IPS-20b (cell line): ENCODE measurements around the gene GTSE1.
A peak's percentile ranks its signal among the peaks of the same experiment; 100 is the strongest.

Experiments used
- H3K27ac ChIP-seq: one replicate; pipeline ENCODE4 v1.5.1; 2013; ENCODE audit warnings: low read length
- H3K27me3 ChIP-seq: 2 replicates; pipeline ENCODE4 v1.6.1; 2013; ENCODE audit warnings: mild to moderate bottlenecking, low read length, inconsistent platforms; ENCODE audit not compliant: insufficient read depth
- H3K36me3 ChIP-seq: 2 replicates; pipeline ENCODE4 v1.6.1; 2013; ENCODE audit warnings: low read depth, mild to moderate bottlenecking, inconsistent platforms, low read length, moderate library complexity; ENCODE audit not compliant: insufficient read depth
- H3K4me1 ChIP-seq: 2 replicates; pipeline ENCODE4 v1.6.1; 2013; ENCODE audit warnings: mild to moderate bottlenecking, control low read depth, inconsistent platforms, low read length, moderate library complexity; ENCODE audit not compliant: insufficient read depth
- H3K4me3 ChIP-seq: 2 replicates; pipeline ENCODE4 v1.5.1; 2013; ENCODE audit warnings: mild to moderate bottlenecking, low read length, inconsistent platforms
- H3K9ac ChIP-seq: 2 replicates; pipeline ENCODE4 v1.6.1; 2013; ENCODE audit warnings: low read depth, mild to moderate bottlenecking, inconsistent platforms, low read length, moderate library complexity
- H3K9me3 ChIP-seq: 2 replicates; pipeline ENCODE4 v1.6.1; 2013; ENCODE audit warnings: mild to moderate bottlenecking, low read depth, low read length, inconsistent platforms; ENCODE audit not compliant: insufficient read depth

Gene GTSE1

GRCh38 chr22:46290121-46290842 is 6.4 kb upstream of the GTSE1 start:
- no peaks in the 10 kb centered on the region for H3K4me1 ChIP-seq
- no peaks in the 10 kb centered on the region for H3K27me3 ChIP-seq
- no peak overlapping the region for H3K4me3 ChIP-seq
- H3K9me3 ChIP-seq: no peaks in the 10 kb centered on the region
- no peak overlapping the region for H3K27ac ChIP-seq
- H3K36me3 ChIP-seq: peaks cover 18% of the 10 kb centered on the region; the same call in 1 of the 2 replicates
- H3K9ac ChIP-seq: no peak overlapping the region

DNA sequence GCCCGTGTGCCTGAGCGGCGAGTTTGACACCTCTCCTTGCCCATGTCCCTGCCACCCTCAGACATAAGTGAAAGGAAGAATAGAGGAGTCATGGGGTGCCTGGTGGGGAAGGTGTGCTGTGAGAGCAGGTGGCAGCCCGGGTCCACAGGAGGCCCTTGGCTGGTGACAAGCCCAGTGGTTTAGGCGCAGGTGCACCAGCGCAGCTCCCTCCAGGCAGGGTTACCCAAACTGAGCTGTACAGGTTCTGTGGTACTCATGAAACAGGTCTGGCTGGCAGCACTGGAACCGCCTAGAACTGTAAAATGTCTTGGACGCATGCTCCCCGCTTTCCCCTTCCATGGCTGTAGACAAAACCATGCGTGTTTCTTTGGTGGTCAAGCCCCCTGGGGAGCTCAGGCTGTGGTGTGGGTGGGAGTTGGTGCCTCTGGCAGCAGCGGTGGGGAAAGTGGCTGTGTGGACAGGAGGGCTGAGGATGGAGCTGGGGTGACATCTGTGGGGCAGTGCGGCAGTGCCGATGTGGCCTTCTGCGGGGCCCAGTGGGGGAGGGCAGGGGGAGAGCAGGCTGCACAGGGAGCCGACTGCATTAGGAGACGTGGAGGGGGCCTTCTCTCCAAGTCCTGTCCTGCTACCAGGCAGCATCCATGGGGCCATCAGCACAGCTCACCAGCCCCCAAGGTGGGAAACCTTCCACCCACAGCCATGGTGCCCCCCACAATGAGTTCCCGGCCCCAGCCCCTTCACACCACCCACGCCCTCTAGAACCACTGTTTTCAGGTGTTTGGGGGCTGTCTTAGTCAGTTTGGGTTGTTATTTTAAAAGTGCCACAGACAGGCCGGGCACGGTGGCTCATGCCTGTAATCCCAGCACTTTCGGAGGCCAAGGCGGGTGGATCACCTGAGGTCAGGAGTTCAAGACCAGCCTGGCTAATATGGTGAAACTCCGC is 5.6 kb upstream of the GTSE1 start:
- H3K4me3 ChIP-seq: no peak overlapping the region
- peaks cover 12% of the 10 kb centered on the region; the same call in 1 of the 2 replicates for H3K36me3 ChIP-seq
- H3K27ac ChIP-seq: no peak overlapping the region
- peaks cover 3% of the 10 kb centered on the region; the same call in 1 of the 2 replicates for H3K4me1 ChIP-seq
- no peak overlapping the region for H3K9ac ChIP-seq
- H3K9me3 ChIP-seq: no peaks in the 10 kb centered on the region
- H3K27me3 ChIP-seq: no peaks in the 10 kb centered on the region

GRCh38 chr22:46292173-46292572 is 4.5 kb upstream of the GTSE1 start:
- H3K36me3 ChIP-seq: peaks cover 12% of the 10 kb centered on the region; the same call in 1 of the 2 replicates

GRCh38 chr22:46292732-46293131 is 3.9 kb upstream of the GTSE1 start:
- H3K27me3 ChIP-seq: no peaks in the 10 kb centered on the region
- H3K9ac ChIP-seq: no peak overlapping the region
- peaks cover 3% of the 10 kb centered on the region; the same call in 1 of the 2 replicates for H3K4me1 ChIP-seq
- H3K4me3 ChIP-seq: no peak overlapping the region
- no peak overlapping the region for H3K27ac ChIP-seq
- H3K9me3 ChIP-seq: no peaks in the 10 kb centered on the region
- peaks cover 12% of the 10 kb centered on the region; the same call in 1 of the 2 replicates for H3K36me3 ChIP-seq

More at GRCh38 chr22:46292173-46292572, 4.5 kb upstream of the GTSE1 start:
- Histone ChIP-seq H3K9ac (no peak overlapping the region), H3K9me3 (no peaks in the 10 kb centered on the region), H3K4me1 (peaks cover 3% of the 10 kb centered on the region; the same call in 1 of the 2 replicates), H3K27me3 (no peaks in the 10 kb centered on the region), H3K27ac (no peak overlapping the region), H3K4me3 (no peak overlapping the region)

GRCh38 chr22:46293577-46294260 is 3.0 kb upstream of the GTSE1 start:
- H3K9ac ChIP-seq: no peak overlapping the region
- H3K4me3 ChIP-seq: no peak overlapping the region

GRCh38 chr22:46294784-46295183 is 1.9 kb upstream of the GTSE1 start:
- Histone ChIP-seq H3K27me3 (no peaks in the 10 kb centered on the region), H3K4me3 (no peak overlapping the region), H3K27ac (no peak overlapping the region), H3K36me3 (peaks cover 24% of the 10 kb centered on the region), H3K9ac (no peak overlapping the region), H3K4me1 (peaks cover 3% of the 10 kb centered on the region; the same call in 1 of the 2 replicates), H3K9me3 (no peaks in the 10 kb centered on the region)

More at GRCh38 chr22:46293577-46294260, 3.0 kb upstream of the GTSE1 start:
- Histone ChIP-seq H3K36me3 (peaks cover 16% of the 10 kb centered on the region; the same call in 1 of the 2 replicates), H3K27ac (no peak overlapping the region), H3K4me1 (peaks cover 3% of the 10 kb centered on the region; the same call in 1 of the 2 replicates), H3K27me3 (no peaks in the 10 kb centered on the region), H3K9me3 (no peaks in the 10 kb centered on the region)

DNA sequence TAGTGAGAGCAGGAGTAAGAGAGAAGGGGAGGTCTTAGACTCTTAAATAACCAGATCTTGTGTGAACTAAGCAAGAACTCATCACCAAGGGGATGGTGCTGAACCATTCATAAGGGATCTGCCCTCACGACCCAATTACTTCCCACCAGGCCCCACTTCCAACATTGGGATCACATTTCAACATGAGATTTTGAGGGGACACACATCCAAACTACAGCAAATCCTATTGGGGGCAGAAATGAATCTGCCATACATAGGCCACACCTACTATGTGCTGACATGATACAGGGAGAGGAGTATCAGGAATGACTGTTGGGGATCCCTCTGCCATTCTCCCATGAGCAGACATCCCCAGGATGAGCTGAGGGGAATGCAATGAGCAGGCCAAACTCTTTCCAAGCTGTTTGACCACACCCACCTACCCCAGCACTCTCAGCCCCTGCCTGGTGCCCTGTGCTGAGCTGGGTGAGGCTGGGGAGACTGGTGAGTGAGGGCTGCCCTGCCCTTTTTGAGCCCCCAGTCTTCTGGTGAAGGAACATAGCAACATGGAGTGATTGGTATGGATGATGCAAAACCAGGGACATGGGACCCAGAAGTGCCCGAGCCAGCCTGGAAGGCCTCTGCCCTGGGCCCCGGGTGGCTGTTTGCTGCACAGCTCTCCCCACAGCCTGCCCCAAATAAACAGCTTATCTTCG is 1.2 kb upstream of the GTSE1 start:
- H3K4me3 ChIP-seq: peak overlapping the region; percentile 87
- H3K9ac ChIP-seq: peak overlapping the region; percentile 80; the same call in 1 of the 2 replicates
- peaks cover 30% of the 10 kb centered on the region for H3K36me3 ChIP-seq
- H3K27me3 ChIP-seq: no peaks in the 10 kb centered on the region
- H3K9me3 ChIP-seq: no peaks in the 10 kb centered on the region
- H3K4me1 ChIP-seq: peaks cover 3% of the 10 kb centered on the region; the same call in 1 of the 2 replicates
- no peak overlapping the region for H3K27ac ChIP-seq

- H3K4me1 ChIP-seq: peaks cover 3% of the 10 kb centered on the region; the same call in 1 of the 2 replicates
- no peak overlapping the region for H3K27ac ChIP-seq
- no peaks in the 10 kb centered on the region for H3K27me3 ChIP-seq
- peak overlapping the region; percentile 87 for H3K4me3 ChIP-seq
- no peaks in the 10 kb centered on the region for H3K9me3 ChIP-seq
- peak overlapping the region; percentile 74; the same call in 1 of the 2 replicates for H3K9ac ChIP-seq
- H3K36me3 ChIP-seq: peaks cover 36% of the 10 kb centered on the region
These were observed 612 bp downstream of the GTSE1 start for GRCh38 chr22:46297151-46297812.

GRCh38 chr22:46299101-46299500 is 2.4 kb downstream of the GTSE1 start:
- no peak overlapping the region for H3K27ac ChIP-seq
- H3K4me3 ChIP-seq: no peak overlapping the region
- H3K4me1 ChIP-seq: peaks cover 3% of the 10 kb centered on the region; the same call in 1 of the 2 replicates
- no peaks in the 10 kb centered on the region for H3K27me3 ChIP-seq
- H3K36me3 ChIP-seq: peaks cover 38% of the 10 kb centered on the region
- no peaks in the 10 kb centered on the region for H3K9me3 ChIP-seq
- H3K9ac ChIP-seq: no peak overlapping the region

GRCh38 chr22:46300491-46300890 is 3.8 kb downstream of the GTSE1 start:
- Histone ChIP-seq H3K9ac (no peak overlapping the region), H3K27me3 (no peaks in the 10 kb centered on the region), H3K36me3 (peaks cover 45% of the 10 kb centered on the region), H3K4me1 (peaks cover 3% of the 10 kb centered on the region; the same call in 1 of the 2 replicates), H3K9me3 (no peaks in the 10 kb centered on the region), H3K27ac (no peak overlapping the region), H3K4me3 (no peak overlapping the region)
